Heart left ventricle (tissue), 16 donors: ENCODE measurements around the gene ZNRD2. TPM values are rescaled to one million over a fixed set of nuclear protein-coding genes. Genes with fewer than 3 reads are reported as not detected.

Source experiments
- ATAC-seq, 4 donors: fragments of 200-7000 bp; cut with Tn5 transposase; one replicate each; pipeline ENCODE4 v1.9.1; 2020 to 2022; ENCODE audit warnings: moderate library complexity in 4 of 4, mild to moderate bottlenecking in 3 of 4, moderate number of reproducible peaks in 1 of 4
- DNase-seq, 5 donors: peaks; one replicate each; pipeline ENCODE4 v3.0.0-alpha.2; 2020
- H3K27ac ChIP-seq, 12 donors: fragments of 200-600 bp; sonication (generic) in 4 of 12; one replicate each; pipeline versions ENCODE4 v1.5.0 to v1.8.0; 2016 to 2022; ENCODE audit warnings: mild to moderate bottlenecking in 2 of 12
- H3K27me3 ChIP-seq, 9 donors: fragments of 200-600 bp; sonication (generic) in 2 of 9; one replicate each; pipeline versions ENCODE4 v1.5.1 to v1.8.0; 2016 to 2022; ENCODE audit warnings: mild to moderate bottlenecking in 3 of 9
- H3K36me3 ChIP-seq, 9 donors: fragments of 200-600 bp; sonication (generic) in 2 of 9; one replicate each; pipeline versions ENCODE4 v1.5.0 to v1.8.0; 2018 to 2022; ENCODE audit warnings: mild to moderate bottlenecking in 2 of 9
- H3K4me1 ChIP-seq, 12 donors: fragments of 200-600 bp; sonication (generic) in 4 of 12; one replicate each; pipeline versions ENCODE4 v1.5.0 to v1.8.0; 2016 to 2022; ENCODE audit warnings: mild to moderate bottlenecking in 3 of 12
- H3K4me3 ChIP-seq, 12 donors: fragments of 200-600 bp; sonication (generic) in 4 of 12; one replicate each; pipeline versions ENCODE4 v1.5.0 to v1.8.0; 2017 to 2022; ENCODE audit warnings: mild to moderate bottlenecking in 9 of 12, moderate library complexity in 4 of 12
- H3K9me3 ChIP-seq, 12 donors: fragments of 200-600 bp; sonication (generic) in 4 of 12; one replicate each; pipeline versions ENCODE4 v1.5.0 to v1.8.0; 2016 to 2022; ENCODE audit warnings: mild to moderate bottlenecking in 1 of 12
- CTCF ChIP-seq, 12 donors: fragments of 200-600 bp; sonication (generic) in 4 of 12; IDR thresholded peaks; one replicate each; pipeline versions ENCODE4 v1.5.0 to v1.8.0; 2018 to 2022; ENCODE audit warnings: antibody characterized with exemption in 12 of 12, mild to moderate bottlenecking in 5 of 12
- POLR2A ChIP-seq, 2 donors: fragments of 450-650 bp; IDR thresholded peaks; one replicate each; pipeline ENCODE4 v1.6.1; 2017; ENCODE audit warnings: antibody characterized with exemption in 2 of 2, mild to moderate bottlenecking in 2 of 2, moderate library complexity in 2 of 2
- WGBS, 4 donors: extraction: QIAGEN DNeasy Blood & Tissue Kit in 2 of 4; methylation state at CpG; one replicate each; pipeline versions ENCODE4 v1.1.5 to v1.1.7; 2013 to 2018; 5-methylcytosine and 5-hydroxymethylcytosine counted together
- intact Hi-C, 10 donors: fragments of 100-400 bp; cut with DNase I; formaldehyde crosslinking; loops; one replicate each; pipeline versions ENCODE4 v1.11.1 to v1.14.2; 2022
- polyA plus RNA-seq, 2 donors: library from polyadenylated mRNA; stranded (reverse); fragments of 200-250 nt; gene quantifications; one replicate each; pipeline ENCODE4 v1.2.3, GENCODE V29; 2013
- total RNA-seq, 9 donors: library from RNA; depleted of rRNA in 2 of 9; stranded (reverse); fragments of >200 nt in 2 of 9; fragmentation: NEBNext Ultra II Directional in 3 of 9; extraction: Animal tissue kit (Norgen Biotek cat#: 25700) in 3 of 9; gene quantifications; one replicate each; pipeline versions ENCODE4 v1.1.0 to v1.2.4, GENCODE V29; 2016 to 2023
- donor health status: ischemic (EF 13 %, LVEDD 7.1; RV severe dilation, severe dysfunction).
- donor health status: healthy with polysubstance abuse.
- donor health status: DM: no; HTN: yes; CAD: no.
- donor health status: DM: no; HTN: no; CAD: no.
- donor health status: ischemic (EF 25% LVEDD 6.9; RV normal size, moderate dysfunction).
- donor health status: ischemic (EF 25% LVEDD 5.7; RV mildly dilated, moderate dysfunction).
- donor health status: healthy.
- donor health status: DM: yes; HTN: yes; CAD: no.
- donor health status: ischemic (EF 35%, LVEDD 5.7; RV mildly dilated, moderate dysfunction).
- donor health status: nonischemic (EF 11% LVEDD 7.7; RV severe dilation, severe dysfunction).
- donor health status: DM: yes; HTN: yes; CAD: no.
- donor health status: PGD.
- donor health status: ischemic (EF 29% LVEDD 5.4; RV normal size, mild dysfunction).
- donor health status: nonischemic (EF 23%, LVEDD 6.1; RV moderate dilation, normal function).

Gene ZNRD2
- total and polyA plus RNA-seq, 11 donors: 23.2 to 101 (median 35.7) TPM

DNA sequence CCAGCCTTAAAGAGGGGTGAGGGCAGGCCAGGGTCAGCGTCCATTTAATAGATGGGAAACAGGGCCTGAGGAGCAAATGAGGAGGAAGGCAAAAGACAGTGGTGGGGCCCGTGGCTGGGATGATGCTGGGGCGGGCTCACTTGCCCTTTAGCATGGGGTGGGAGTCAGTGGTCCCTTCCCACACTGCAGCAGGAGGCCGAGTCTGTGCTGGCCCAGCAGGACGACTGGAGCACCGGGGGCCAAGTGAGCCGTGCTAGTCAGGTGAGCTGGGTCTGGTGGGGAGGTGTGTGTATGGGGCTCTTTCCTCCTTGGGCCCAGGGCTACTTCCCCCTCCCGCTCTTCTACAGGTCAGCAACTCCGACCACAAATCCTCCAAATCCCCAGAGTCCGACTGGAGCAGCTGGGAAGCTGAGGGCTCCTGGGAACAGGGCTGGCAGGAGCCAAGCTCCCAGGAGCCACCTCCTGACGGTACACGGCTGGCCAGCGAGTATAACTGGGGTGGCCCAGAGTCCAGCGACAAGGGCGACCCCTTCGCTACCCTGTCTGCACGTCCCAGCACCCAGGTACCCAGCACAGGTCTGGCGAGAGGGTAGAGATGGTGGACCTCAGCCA, 32.6 kb upstream of the ZNRD2 start:
- H3K9me3 ChIP-seq: no peaks in the 10 kb centered on the region
- no peak overlapping the region for H3K27ac ChIP-seq
- no peaks in the 10 kb centered on the region for H3K27me3 ChIP-seq
- ATAC-seq: no peak
- peaks cover 0 to 28% (median 20%) of the 10 kb centered on the region in 12 donors for H3K4me1 ChIP-seq
- no peak overlapping the region for H3K4me3 ChIP-seq
- TF ChIP-seq POLR2A (IDR thresholded peaks at IDR 0.05): no peak
- no peak for TF ChIP-seq CTCF (IDR thresholded peaks at IDR 0.05)
- no peak for DNase-seq
- WGBS, 4 donors: 80 to 88% (median 83%) methylated on average over 12 to 18 of the region's 18 CpGs
- intact Hi-C loops: loop anchor here in 2 of 10 donors (5.0 kb wide), 2 partner anchors 55 to 60 kb away; partner anchors contain the start of gene KCNK7 (in 1 of the 2)
- peaks cover 0 to 69% (median 56%) of the 10 kb centered on the region in 9 donors for H3K36me3 ChIP-seq

DNA sequence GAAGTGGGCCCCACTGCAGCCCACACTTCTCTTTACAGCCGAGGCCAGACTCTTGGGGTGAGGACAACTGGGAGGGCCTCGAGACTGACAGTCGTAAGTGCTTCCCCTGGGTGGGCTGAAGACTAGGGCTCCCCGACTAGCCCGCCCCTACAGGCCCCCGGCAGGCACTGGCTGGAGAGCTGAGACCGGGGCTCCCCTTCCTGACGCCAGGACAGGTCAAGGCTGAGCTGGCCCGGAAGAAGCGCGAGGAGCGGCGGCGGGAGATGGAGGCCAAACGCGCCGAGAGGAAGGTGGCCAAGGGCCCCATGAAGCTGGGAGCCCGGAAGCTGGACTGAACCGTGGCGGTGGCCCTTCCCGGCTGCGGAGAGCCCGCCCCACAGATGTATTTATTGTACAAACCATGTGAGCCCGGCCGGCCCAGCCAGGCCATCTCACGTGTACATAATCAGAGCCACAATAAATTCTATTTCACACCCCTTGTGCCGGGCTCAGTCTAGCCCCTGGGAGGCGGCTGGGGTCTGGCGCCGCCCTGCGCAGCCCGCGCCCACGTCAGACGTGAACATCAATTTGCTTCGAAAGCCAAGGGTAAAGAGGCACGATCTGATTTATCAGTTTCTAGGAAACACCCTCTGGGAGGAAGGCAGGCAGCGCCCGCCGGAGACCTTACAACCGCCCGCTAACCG, 31.9 kb upstream of the ZNRD2 start:
- intact Hi-C loops: loop anchor here in 2 of 10 donors (5.0 kb wide), 2 partner anchors 54 to 59 kb away; partner anchors contain the start of gene KCNK7 (in 1 of the 2)
- Histone ChIP-seq H3K27ac (no peak overlapping the region), H3K4me1 (peaks cover 0 to 28% (median 20%) of the 10 kb centered on the region in 12 donors), H3K27me3 (no peaks in the 10 kb centered on the region), H3K9me3 (no peaks in the 10 kb centered on the region), H3K36me3 (peaks cover 0 to 69% (median 54%) of the 10 kb centered on the region in 9 donors), H3K4me3 (no peak overlapping the region)
- DNase-seq (no peak), ATAC-seq (no peak)
- TF ChIP-seq CTCF (IDR thresholded peaks at IDR 0.05) (no peak), POLR2A (IDR thresholded peaks at IDR 0.05) (no peak)
- WGBS, 4 donors: 84 to 89% (median 85%) methylated on average over 40 to 43 of the region's 43 CpGs

DNA sequence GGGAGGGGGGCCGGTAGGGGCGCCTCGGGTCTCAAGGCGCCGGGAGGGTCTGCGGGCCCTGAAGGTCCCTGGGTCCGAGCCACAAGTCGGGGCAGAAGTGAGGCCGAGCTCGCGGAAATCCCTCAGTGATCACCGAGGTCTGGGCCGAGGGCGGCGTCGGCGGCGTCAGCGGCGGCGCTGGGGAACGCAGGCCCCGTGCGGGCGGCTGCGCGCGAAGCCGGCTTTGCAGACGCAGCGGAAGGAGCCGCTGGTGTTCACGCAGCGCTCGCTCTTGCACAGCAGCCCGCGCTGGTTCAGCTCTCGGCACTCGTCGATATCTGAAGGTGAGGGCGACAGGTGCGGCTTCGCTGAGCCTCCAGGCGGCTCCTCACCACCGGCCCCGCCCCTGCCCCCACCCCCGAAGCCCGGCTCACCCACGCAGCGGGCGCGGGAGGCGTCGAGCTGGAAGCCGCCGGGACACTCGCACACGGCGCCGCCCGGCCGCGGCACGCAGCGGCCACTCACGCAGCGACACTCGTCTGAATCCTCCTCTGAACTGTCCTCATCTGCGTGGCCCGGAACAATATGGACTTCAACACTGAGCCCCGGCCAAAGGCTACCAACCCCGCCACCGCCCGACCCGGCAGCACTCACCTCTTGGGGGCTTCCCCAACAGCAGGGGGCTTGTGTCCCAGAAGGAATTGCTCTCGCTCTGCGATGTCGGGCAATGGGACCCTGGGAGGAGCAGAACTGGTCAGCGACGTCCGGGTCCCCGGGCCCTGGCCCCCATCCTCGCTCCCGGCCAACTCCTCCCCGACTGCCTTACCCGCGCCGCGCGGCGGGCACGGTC, 31.1 kb upstream of the ZNRD2 start:
- intact Hi-C loops: loop anchor here in 2 of 10 donors (5.0 kb wide), 2 partner anchors 53 to 58 kb away; partner anchors contain the start of gene KCNK7 (in 1 of the 2)
- Histone ChIP-seq H3K36me3 (peaks cover 0 to 66% (median 50%) of the 10 kb centered on the region in 9 donors), H3K4me3 (peak overlapping the region in 8 of 12 donors; percentile 49 to 66 (median 56)), H3K9me3 (no peaks in the 10 kb centered on the region), H3K27ac (peak overlapping the region in 11 of 12 donors; percentile 80 to 95 (median 88)), H3K27me3 (no peaks in the 10 kb centered on the region), H3K4me1 (peaks cover 0 to 28% (median 20%) of the 10 kb centered on the region in 12 donors)
- DNase-seq: no peak
- no peak for ATAC-seq
- WGBS, 4 donors: 84 to 88% (median 87%) methylated on average over 47 to 92 of the region's 92 CpGs
- TF ChIP-seq POLR2A (IDR thresholded peaks at IDR 0.05) (no peak), CTCF (IDR thresholded peaks at IDR 0.05) (no peak)
